ENCODE data around the gene OR52R1. TPM values are rescaled to one million over a fixed set of nuclear protein-coding genes. Genes with fewer than 3 reads are reported as not detected.
"Not testable (repeated sequence)": the region's sequence is repeated elsewhere in the genome, so short reads cannot be mapped to it uniquely, and the experiment has no call there.

The OR52R1 gene
- total and polyA plus RNA-seq, 3 experiments from 2014 or later: not detected

- Histone ChIP-seq H3K4me1 (ENCODE audit: insufficient read depth, low read length) (no peaks in the 10 kb centered on the region), H3K36me3 (ENCODE audit: insufficient read depth, low read length) (no peaks in the 10 kb centered on the region), H3K9me3 (ENCODE audit: low read length) (no peaks in the 10 kb centered on the region), H3K27me3 (ENCODE audit: insufficient read depth, low read length, poor library complexity, severe bottlenecking) (no peaks in the 10 kb centered on the region), H3K27ac (ENCODE audit: low read depth, low read length) (no peak within 1 kb of the TSS), H3K4me3 (ENCODE audit: low read length) (no peak within 1 kb of the TSS)
- H3K4me1 Mint-ChIP-seq: no peaks in the 10 kb centered on the region
- no peak for DNase-seq
- H3K9me3 Mint-ChIP-seq: peaks cover 0 to 3% (median 0%) of the 10 kb centered on the region in 5 donors
- H3K36me3 Mint-ChIP-seq: no peaks in the 10 kb centered on the region
- no peak within 1 kb of the TSS for H3K4me3 Mint-ChIP-seq
- ChIA-PET CTCF (no interaction called here), POLR2A (no interaction called here)
- peaks cover 5 to 13% of the 10 kb centered on the region in 2 donors for H3K27me3 Mint-ChIP-seq
- H3K27ac Mint-ChIP-seq: no peak within 1 kb of the TSS
Observed at GRCh38 chr11:4821021-4821420, 16.8 kb upstream of the OR52R1 start, which contains the start of gene OR51F2. Gene OR51F2 (plus strand): TSS chr11:4821321. CDS start chr11:4821422, 101 bp downstream.

- no peaks in the 10 kb centered on the region for H3K27me3 ChIP-seq (ENCODE audit: insufficient read depth, low read length, poor library complexity, severe bottlenecking)
- POLR2A ChIA-PET: no interaction called here
- Mint-ChIP-seq H3K4me1 (no peaks in the 10 kb centered on the region), H3K27ac (no peak overlapping the region), H3K36me3 (no peaks in the 10 kb centered on the region), H3K9me3 (peaks cover 0 to 4% (median 0%) of the 10 kb centered on the region in 5 donors), H3K4me3 (no peak overlapping the region), H3K27me3 (no peaks in the 10 kb centered on the region)
- no peaks in the 10 kb centered on the region for H3K9me3 ChIP-seq (ENCODE audit: low read length)
- H3K36me3 ChIP-seq (ENCODE audit: insufficient read depth, low read length): no peaks in the 10 kb centered on the region
- H3K4me1 ChIP-seq (ENCODE audit: insufficient read depth, low read length): no peaks in the 10 kb centered on the region
- no peak for DNase-seq
- no peak overlapping the region for H3K27ac ChIP-seq (ENCODE audit: low read depth, low read length)
- CTCF ChIA-PET: no interaction called here
- H3K4me3 ChIP-seq (ENCODE audit: low read length): no peak overlapping the region
Observed at GRCh38 chr11:4809246-4809645, 5.1 kb upstream of the OR52R1 start.

GRCh38 chr11:4808476-4808875 lies 4.3 kb upstream of the OR52R1 start:
- ChIA-PET POLR2A (no interaction called here), CTCF (no interaction called here)
- H3K4me1 ChIP-seq (ENCODE audit: insufficient read depth, low read length): no peaks in the 10 kb centered on the region
- Mint-ChIP-seq H3K27ac (no peak overlapping the region), H3K4me1 (no peaks in the 10 kb centered on the region), H3K36me3 (no peaks in the 10 kb centered on the region), H3K9me3 (peaks cover 0 to 6% (median 0%) of the 10 kb centered on the region in 5 donors), H3K27me3 (no peaks in the 10 kb centered on the region), H3K4me3 (no peak overlapping the region)
- H3K36me3 ChIP-seq (ENCODE audit: insufficient read depth, low read length): no peaks in the 10 kb centered on the region
- DNase-seq: no peak
- no peak overlapping the region for H3K4me3 ChIP-seq (ENCODE audit: low read length)
- no peaks in the 10 kb centered on the region for H3K27me3 ChIP-seq (ENCODE audit: insufficient read depth, low read length, poor library complexity, severe bottlenecking)
- H3K9me3 ChIP-seq (ENCODE audit: low read length): no peaks in the 10 kb centered on the region
- no peak overlapping the region for H3K27ac ChIP-seq (ENCODE audit: low read depth, low read length)

- POLR2A ChIA-PET; H3K27me3 ChIP-seq (ENCODE audit: insufficient read depth, low read length, poor library complexity, severe bottlenecking); H3K9me3 Mint-ChIP-seq; H3K27me3 Mint-ChIP-seq; H3K9me3 ChIP-seq (ENCODE audit: low read length); H3K4me3 ChIP-seq (ENCODE audit: low read length); H3K4me3 Mint-ChIP-seq; H3K27ac ChIP-seq (ENCODE audit: low read depth, low read length); H3K27ac Mint-ChIP-seq; H3K36me3 ChIP-seq (ENCODE audit: insufficient read depth, low read length); CTCF ChIA-PET; DNase-seq; H3K4me1 Mint-ChIP-seq; H3K36me3 Mint-ChIP-seq; H3K4me1 ChIP-seq (ENCODE audit: insufficient read depth, low read length): not testable (repeated sequence)
Observed at GRCh38 chr11:4801316-4801715, 2.9 kb downstream of the OR52R1 start.

- ChIA-PET POLR2A (no interaction called here), CTCF (no interaction called here)
- H3K27ac Mint-ChIP-seq: no peak overlapping the region
Observed at GRCh38 chr11:4798427-4799183, 5.6 kb downstream of the OR52R1 start.

GRCh38 chr11:4797206-4797605 lies 7.0 kb downstream of the OR52R1 start:
- no peaks in the 10 kb centered on the region for H3K36me3 ChIP-seq (ENCODE audit: insufficient read depth, low read length)
- ChIA-PET POLR2A (no interaction called here), CTCF (no interaction called here)
- no peaks in the 10 kb centered on the region for H3K4me1 ChIP-seq (ENCODE audit: insufficient read depth, low read length)
- Mint-ChIP-seq H3K27me3 (peaks cover 7 to 8% of the 10 kb centered on the region in 2 donors), H3K9me3 (no peaks in the 10 kb centered on the region), H3K4me3 (no peak overlapping the region), H3K27ac (no peak overlapping the region), H3K36me3 (no peaks in the 10 kb centered on the region), H3K4me1 (no peaks in the 10 kb centered on the region)
- H3K27ac ChIP-seq (ENCODE audit: low read depth, low read length): no peak overlapping the region
- no peak for DNase-seq
- no peaks in the 10 kb centered on the region for H3K9me3 ChIP-seq (ENCODE audit: low read length)
- no peak overlapping the region for H3K4me3 ChIP-seq (ENCODE audit: low read length)
- H3K27me3 ChIP-seq (ENCODE audit: insufficient read depth, low read length, poor library complexity, severe bottlenecking): no peaks in the 10 kb centered on the region

More at GRCh38 chr11:4798427-4799183, 5.6 kb downstream of the OR52R1 start:
- no peak overlapping the region for H3K4me3 ChIP-seq (ENCODE audit: low read length)
- no peaks in the 10 kb centered on the region for H3K9me3 ChIP-seq (ENCODE audit: low read length)
- no peak overlapping the region for H3K4me3 Mint-ChIP-seq
- peaks cover 4 to 6% of the 10 kb centered on the region in 2 donors for H3K27me3 Mint-ChIP-seq
- no peaks in the 10 kb centered on the region for H3K27me3 ChIP-seq (ENCODE audit: insufficient read depth, low read length, poor library complexity, severe bottlenecking)
- H3K4me1 Mint-ChIP-seq: no peaks in the 10 kb centered on the region
- no peak overlapping the region for H3K27ac ChIP-seq (ENCODE audit: low read depth, low read length)
- H3K36me3 ChIP-seq (ENCODE audit: insufficient read depth, low read length): no peaks in the 10 kb centered on the region
- H3K36me3 Mint-ChIP-seq: no peaks in the 10 kb centered on the region
- no peaks in the 10 kb centered on the region for H3K4me1 ChIP-seq (ENCODE audit: insufficient read depth, low read length)
- DNase-seq: no peak
- H3K9me3 Mint-ChIP-seq: no peaks in the 10 kb centered on the region

- DNase-seq: no peak
- Mint-ChIP-seq H3K4me1 (no peaks in the 10 kb centered on the region), H3K9me3 (no peaks in the 10 kb centered on the region), H3K27me3 (peaks cover 5 to 25% of the 10 kb centered on the region in 2 donors), H3K27ac (no peak overlapping the region), H3K36me3 (no peaks in the 10 kb centered on the region), H3K4me3 (no peak overlapping the region)
- no peak overlapping the region for H3K4me3 ChIP-seq (ENCODE audit: low read length)
- H3K27ac ChIP-seq (ENCODE audit: low read depth, low read length): no peak overlapping the region
- CTCF ChIA-PET: no interaction called here
- no peaks in the 10 kb centered on the region for H3K9me3 ChIP-seq (ENCODE audit: low read length)
- H3K4me1 ChIP-seq (ENCODE audit: insufficient read depth, low read length): no peaks in the 10 kb centered on the region
- POLR2A ChIA-PET: no interaction called here
- H3K36me3 ChIP-seq (ENCODE audit: insufficient read depth, low read length): no peaks in the 10 kb centered on the region
- H3K27me3 ChIP-seq (ENCODE audit: insufficient read depth, low read length, poor library complexity, severe bottlenecking): no peaks in the 10 kb centered on the region
Observed at GRCh38 chr11:4782454-4782853, 21.7 kb downstream of the OR52R1 start.

- peaks cover 0 to 3% (median 0%) of the 10 kb centered on the region in 5 donors for H3K9me3 Mint-ChIP-seq
- no peaks in the 10 kb centered on the region for H3K4me1 ChIP-seq (ENCODE audit: insufficient read depth, low read length)
- H3K4me1 Mint-ChIP-seq: no peaks in the 10 kb centered on the region
- H3K9me3 ChIP-seq (ENCODE audit: low read length): no peaks in the 10 kb centered on the region
- no peak within 1 kb of the TSS for H3K4me3 Mint-ChIP-seq
- no peaks in the 10 kb centered on the region for H3K27me3 ChIP-seq (ENCODE audit: insufficient read depth, low read length, poor library complexity, severe bottlenecking)
- CTCF ChIA-PET: no interaction called here
- DNase-seq: no peak
- H3K4me3 ChIP-seq (ENCODE audit: low read length): no peak within 1 kb of the TSS
- no peaks in the 10 kb centered on the region for H3K36me3 ChIP-seq (ENCODE audit: insufficient read depth, low read length)
- H3K36me3 Mint-ChIP-seq: no peaks in the 10 kb centered on the region
- peaks cover 0 to 17% of the 10 kb centered on the region in 2 donors for H3K27me3 Mint-ChIP-seq
- POLR2A ChIA-PET: no interaction called here
- no peak within 1 kb of the TSS for H3K27ac ChIP-seq (ENCODE audit: low read depth, low read length)
- H3K27ac Mint-ChIP-seq: no peak within 1 kb of the TSS
Observed at GRCh38 chr11:4769838-4770237, 34.3 kb downstream of the OR52R1 start, which contains the start of gene OR51F1. Gene OR51F1 (minus strand): TSS chr11:4769938. CDS start chr11:4769938, 0 bp downstream.
